ENCODE results near the gene EXT2.

- TF ChIP-seq, protein P1, sequence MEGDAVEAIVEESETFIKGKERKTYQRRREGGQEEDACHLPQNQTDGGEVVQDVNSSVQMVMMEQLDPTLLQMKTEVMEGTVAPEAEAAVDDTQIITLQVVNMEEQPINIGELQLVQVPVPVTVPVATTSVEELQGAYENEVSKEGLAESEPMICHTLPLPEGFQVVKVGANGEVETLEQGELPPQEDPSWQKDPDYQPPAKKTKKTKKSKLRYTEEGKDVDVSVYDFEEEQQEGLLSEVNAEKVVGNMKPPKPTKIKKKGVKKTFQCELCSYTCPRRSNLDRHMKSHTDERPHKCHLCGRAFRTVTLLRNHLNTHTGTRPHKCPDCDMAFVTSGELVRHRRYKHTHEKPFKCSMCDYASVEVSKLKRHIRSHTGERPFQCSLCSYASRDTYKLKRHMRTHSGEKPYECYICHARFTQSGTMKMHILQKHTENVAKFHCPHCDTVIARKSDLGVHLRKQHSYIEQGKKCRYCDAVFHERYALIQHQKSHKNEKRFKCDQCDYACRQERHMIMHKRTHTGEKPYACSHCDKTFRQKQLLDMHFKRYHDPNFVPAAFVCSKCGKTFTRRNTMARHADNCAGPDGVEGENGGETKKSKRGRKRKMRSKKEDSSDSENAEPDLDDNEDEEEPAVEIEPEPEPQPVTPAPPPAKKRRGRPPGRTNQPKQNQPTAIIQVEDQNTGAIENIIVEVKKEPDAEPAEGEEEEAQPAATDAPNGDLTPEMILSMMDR (IDR thresholded peaks at IDR 0.05) = no peak
- TF ChIP-seq POLR2A (IDR thresholded peaks at IDR 0.05; ENCODE audit: low read depth) = no peak
- no peak for TF ChIP-seq EP300 (IDR thresholded peaks at IDR 0.05)
Observed at GRCh38 chr11:44213148-44213547, 117.7 kb downstream of the EXT2 start.
